Measurements from ENCODE around the gene MOCS3. TPM values are rescaled to one million over a fixed set of nuclear protein-coding genes. Genes with fewer than 3 reads are reported as not detected.

MOCS3 gene
- total RNA-seq, 4 donors from 2014 or later, result 6.7 to 7.8 (median 7.6) TPM

- Histone ChIP-seq H3K36me3 (no peaks in the 10 kb centered on the region), H3K4me3 (replicated peaks in 1 of 3) (no peak overlapping the region), H3K9me3 (no peaks in the 10 kb centered on the region), H3K4me1 (peaks cover 36 to 77% of the 10 kb centered on the region in 2 donors), H3K27me3 (no peaks in the 10 kb centered on the region), H3K27ac (no peak overlapping the region)
- intact Hi-C loops (cut with DNase I), result no loop called here
- DNase-seq, result peak; percentile 35 to 41
- TF ChIP-seq POLR2A (IDR thresholded peaks at IDR 0.05) (no peak), CTCF (IDR thresholded peaks at IDR 0.05) (no peak)
- WGBS, 2 donors, result 78 to 80% methylated on average over 6 of the region's 6 CpGs
Measured at GRCh38 chr20:50919567-50919966, 39.1 kb upstream of the MOCS3 start.

GRCh38 chr20:50920997-50921396 lies 37.6 kb upstream of the MOCS3 start:
- no peaks in the 10 kb centered on the region for H3K36me3 ChIP-seq
- no peaks in the 10 kb centered on the region for H3K9me3 ChIP-seq
- intact Hi-C loops (cut with DNase I), result no loop called here
- no peak overlapping the region for H3K27ac ChIP-seq
- H3K4me3 ChIP-seq (replicated peaks in 1 of 3), result no peak overlapping the region
- H3K4me1 ChIP-seq, result peaks cover 44 to 72% of the 10 kb centered on the region in 2 donors
- no peak for TF ChIP-seq CTCF (IDR thresholded peaks at IDR 0.05)
- no peak for TF ChIP-seq POLR2A (IDR thresholded peaks at IDR 0.05)
- H3K27me3 ChIP-seq, result no peaks in the 10 kb centered on the region
- DNase-seq, result no peak

- Histone ChIP-seq H3K9me3 (no peaks in the 10 kb centered on the region), H3K27ac (no peak overlapping the region), H3K4me1 (peaks cover 40 to 64% of the 10 kb centered on the region in 2 donors), H3K36me3 (no peaks in the 10 kb centered on the region), H3K27me3 (no peaks in the 10 kb centered on the region), H3K4me3 (replicated peaks in 1 of 3) (no peak overlapping the region)
- intact Hi-C loops (cut with DNase I), result no loop called here
- WGBS, 2 donors, result 51 to 55% methylated on average over 8 of the region's 8 CpGs
- TF ChIP-seq CTCF (IDR thresholded peaks at IDR 0.05) (no peak), POLR2A (IDR thresholded peaks at IDR 0.05) (no peak)
- no peak for DNase-seq
Measured at GRCh38 chr20:50921803-50922501, 36.7 kb upstream of the MOCS3 start.

- no peak for TF ChIP-seq CTCF (IDR thresholded peaks at IDR 0.05)
- TF ChIP-seq POLR2A (IDR thresholded peaks at IDR 0.05), result no peak
- Histone ChIP-seq H3K27me3 (no peaks in the 10 kb centered on the region), H3K36me3 (no peaks in the 10 kb centered on the region), H3K27ac (no peak overlapping the region), H3K4me1 (peaks cover 45 to 57% of the 10 kb centered on the region in 2 donors), H3K9me3 (no peaks in the 10 kb centered on the region), H3K4me3 (replicated peaks in 1 of 3) (no peak overlapping the region)
- DNase-seq, result no peak
- intact Hi-C loops (cut with DNase I), result no loop called here
- 68 to 78% methylated on average over 2 of the region's 2 CpGs for WGBS, 2 donors
Measured at GRCh38 chr20:50924261-50924920, 34.2 kb upstream of the MOCS3 start.

- Histone ChIP-seq H3K36me3 (no peaks in the 10 kb centered on the region), H3K9me3 (no peaks in the 10 kb centered on the region), H3K4me1 (peaks cover 44 to 48% of the 10 kb centered on the region in 2 donors), H3K27ac (no peak overlapping the region), H3K4me3 (replicated peaks in 1 of 3) (no peak overlapping the region), H3K27me3 (no peaks in the 10 kb centered on the region)
- intact Hi-C loops (cut with DNase I), result loop anchor here (5.0 kb wide), 2 partner anchors 109 to 134 kb away; no protein-coding TSS in a partner anchor
- 62 to 68% methylated on average over 1 of the region's 1 CpG for WGBS, 2 donors
- no peak for TF ChIP-seq CTCF (IDR thresholded peaks at IDR 0.05)
- no peak for TF ChIP-seq POLR2A (IDR thresholded peaks at IDR 0.05)
- DNase-seq, result no peak
Measured at GRCh38 chr20:50926530-50926929, 32.1 kb upstream of the MOCS3 start.
